Measurements from ENCODE around the gene PDSS2.
"Not testable (repeated sequence)": the region's sequence is repeated elsewhere in the genome, so short reads cannot be mapped to it uniquely, and the experiment has no call there.

PDSS2 gene

GRCh38 chr6:107207251-107207873 is 252.0 kb downstream of the PDSS2 start:
- DNase-seq, result no peak

GRCh38 chr6:107205058-107205998 is 254.0 kb downstream of the PDSS2 start:
- DNase-seq, result no peak

- no peak for DNase-seq
These were observed 256.4 kb downstream of the PDSS2 start for GRCh38 chr6:107202876-107203468.

GRCh38 chr6:107198631-107199416 is 260.5 kb downstream of the PDSS2 start:
- no peak for DNase-seq

GRCh38 chr6:107196152-107196551 is 263.2 kb downstream of the PDSS2 start:
- DNase-seq, result no peak

GRCh38 chr6:107194723-107195122 is 264.6 kb downstream of the PDSS2 start:
- not testable (repeated sequence) for DNase-seq

- DNase-seq, result no peak
These were observed 266.5 kb downstream of the PDSS2 start for GRCh38 chr6:107192830-107193229.

- DNase-seq, result no peak
These were observed 271.7 kb downstream of the PDSS2 start for GRCh38 chr6:107187630-107188029.

GRCh38 chr6:107186047-107186446 is 273.3 kb downstream of the PDSS2 start:
- DNase-seq, result no peak

GRCh38 chr6:107185391-107185970 is 273.9 kb downstream of the PDSS2 start:
- no peak for DNase-seq

- DNase-seq, result no peak
These were observed 274.9 kb downstream of the PDSS2 start for GRCh38 chr6:107184435-107184834.

GRCh38 chr6:107180099-107180498 is 279.3 kb downstream of the PDSS2 start:
- no peak for DNase-seq

- DNase-seq, result peak; percentile 5
These were observed 280.4 kb downstream of the PDSS2 start for GRCh38 chr6:107179004-107179403.

GRCh38 chr6:107173779-107174178 is 285.6 kb downstream of the PDSS2 start:
- DNase-seq, result no peak

GRCh38 chr6:107171513-107171912 is 287.9 kb downstream of the PDSS2 start:
- no peak for DNase-seq

GRCh38 chr6:107164299-107164698 is 295.1 kb downstream of the PDSS2 start:
- not testable (repeated sequence) for DNase-seq

GRCh38 chr6:107161521-107161920 is 297.8 kb downstream of the PDSS2 start:
- DNase-seq, result no peak

GRCh38 chr6:107156617-107157016 is 302.7 kb downstream of the PDSS2 start:
- no peak for DNase-seq

- no peak for DNase-seq
These were observed 304.6 kb downstream of the PDSS2 start for GRCh38 chr6:107154801-107155160.

GRCh38 chr6:107154131-107154800 is 305.1 kb downstream of the PDSS2 start:
- DNase-seq, result no peak

- no peak for DNase-seq
These were observed 306.5 kb downstream of the PDSS2 start for GRCh38 chr6:107152638-107153430.
